Measurements from ENCODE around the gene MT1B. TPM values are rescaled to one million over a fixed set of nuclear protein-coding genes. Genes with fewer than 3 reads are reported as not detected.

MT1B gene
- total and polyA plus RNA-seq, 4 donors, result 1.2 to 1.5 TPM; not detected in 2

- H3K4me3 ChIP-seq (ENCODE audit: low read depth in 1 of 3, low read length in 3 of 3), result peak overlapping the region; percentile 68 to 90 (median 88)
- H3K4me1 ChIP-seq (ENCODE audit: control insufficient read depth in 4 of 4, insufficient read depth in 4 of 4, low read length in 3 of 4), result peaks cover 6 to 37% (median 13%) of the 10 kb centered on the region in 4 donors
- H3K27me3 ChIP-seq (ENCODE audit: control insufficient read depth in 4 of 4, insufficient read depth in 4 of 4, low read length in 3 of 4), result no peaks in the 10 kb centered on the region
- DNase-seq (ENCODE audit: low spot score), result peak; percentile 68
- WGBS, result 0% methylated on average over 6 of the region's 6 CpGs
- TF ChIP-seq GABPA (IDR thresholded peaks at IDR 0.05 in 1 of 2, conservative IDR thresholded peaks at IDR 0.05 in 1 of 2) (peak in 1 of 2 donors; percentile 33), RAD21 (IDR thresholded peaks at IDR 0.05) (peak; percentile 15 to 31), ZBTB33 (IDR thresholded peaks at IDR 0.05) (peak; percentile 30), ATF3 (IDR thresholded peaks at IDR 0.05) (peak; percentile 40), RXRA (IDR thresholded peaks at IDR 0.05) (peak; percentile 2 to 42), CTCF (IDR thresholded peaks at IDR 0.05; ENCODE audit: low read depth, low read length, missing input control) (no peak), HNF4A (conservative IDR thresholded peaks at IDR 0.05) (peak; percentile 7 to 42), JUND (IDR thresholded peaks at IDR 0.05) (peak in 1 of 2 donors; percentile 85), FOXA1 (IDR thresholded peaks at IDR 0.05) (no peak)
- peak overlapping the region; percentile 79 to 98 for H3K9ac ChIP-seq (ENCODE audit: low read depth in 1 of 2, low read length in 2 of 2)
- no peaks in the 10 kb centered on the region for H3K36me3 ChIP-seq (ENCODE audit: control insufficient read depth in 4 of 4, insufficient read depth in 3 of 4, low read depth in 1 of 4, low read length in 3 of 4)
- H3K27ac ChIP-seq (ENCODE audit: low read depth in 1 of 2, low read length in 2 of 2), result peak overlapping the region; percentile 98 to 99
- H3K9me3 ChIP-seq (ENCODE audit: control insufficient read depth in 4 of 4, low read length in 3 of 4), result no peaks in the 10 kb centered on the region
Measured at GRCh38 chr16:56609463-56609921, 42.2 kb upstream of the MT1B start.

- 6% methylated on average over 10 of the region's 10 CpGs for WGBS
- H3K27ac ChIP-seq (ENCODE audit: low read depth in 1 of 2, low read length in 2 of 2), result peak overlapping the region; percentile 98 to 99
- DNase-seq (ENCODE audit: low spot score), result no peak
- H3K4me1 ChIP-seq (ENCODE audit: control insufficient read depth in 4 of 4, insufficient read depth in 4 of 4, low read length in 3 of 4), result peaks cover 6 to 37% (median 13%) of the 10 kb centered on the region in 4 donors
- H3K9ac ChIP-seq (ENCODE audit: low read depth in 1 of 2, low read length in 2 of 2), result peak overlapping the region; percentile 84 to 98
- no peaks in the 10 kb centered on the region for H3K27me3 ChIP-seq (ENCODE audit: control insufficient read depth in 4 of 4, insufficient read depth in 4 of 4, low read length in 3 of 4)
- no peak for TF ChIP-seq FOXA2 (IDR thresholded peaks at IDR 0.05)
- peak; percentile 1 to 66 for TF ChIP-seq EGR1 (IDR thresholded peaks at IDR 0.05; ENCODE audit: low read depth in 2 of 2)
- no peak for TF ChIP-seq CTCF (IDR thresholded peaks at IDR 0.05; ENCODE audit: low read depth, low read length, missing input control)
- TF ChIP-seq HNF4A (conservative IDR thresholded peaks at IDR 0.05), result peak in 1 of 2 donors; percentile 2
- TF ChIP-seq JUND (IDR thresholded peaks at IDR 0.05), result peak; percentile 22 to 57
- peak overlapping the region; percentile 68 to 90 (median 88) for H3K4me3 ChIP-seq (ENCODE audit: low read depth in 1 of 3, low read length in 3 of 3)
- H3K9me3 ChIP-seq (ENCODE audit: control insufficient read depth in 4 of 4, low read length in 3 of 4), result no peaks in the 10 kb centered on the region
- no peaks in the 10 kb centered on the region for H3K36me3 ChIP-seq (ENCODE audit: control insufficient read depth in 4 of 4, insufficient read depth in 3 of 4, low read depth in 1 of 4, low read length in 3 of 4)
Measured at GRCh38 chr16:56610017-56610608, 41.6 kb upstream of the MT1B start.

Measured in liver (tissue), 9 donors.